ENCODE measurements around the gene WASF3.

Gene WASF3

DNA sequence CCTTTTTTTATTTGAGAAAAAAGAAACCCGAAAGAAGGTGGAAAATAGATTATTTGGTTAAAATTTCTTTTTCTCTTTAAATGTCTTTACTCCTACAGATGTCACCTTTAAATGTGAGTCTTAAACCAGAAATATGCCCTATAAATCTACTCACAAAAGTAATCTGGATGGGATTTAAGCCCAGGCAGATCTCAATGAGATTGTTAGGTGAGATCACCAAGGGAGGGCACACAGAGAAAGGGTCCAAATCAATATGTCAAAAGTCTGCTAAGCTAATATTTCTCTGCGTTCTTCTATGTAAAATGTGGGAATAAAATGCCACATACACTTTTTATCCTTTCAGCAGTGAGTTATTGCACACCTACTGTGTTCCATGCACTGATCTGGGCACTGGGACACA is 32.9 kb downstream of the WASF3 start:
- no peaks in the 10 kb centered on the region for H3K36me3 ChIP-seq (ENCODE audit: control insufficient read depth, insufficient read depth, low read length)
- TF ChIP-seq, protein P1, sequence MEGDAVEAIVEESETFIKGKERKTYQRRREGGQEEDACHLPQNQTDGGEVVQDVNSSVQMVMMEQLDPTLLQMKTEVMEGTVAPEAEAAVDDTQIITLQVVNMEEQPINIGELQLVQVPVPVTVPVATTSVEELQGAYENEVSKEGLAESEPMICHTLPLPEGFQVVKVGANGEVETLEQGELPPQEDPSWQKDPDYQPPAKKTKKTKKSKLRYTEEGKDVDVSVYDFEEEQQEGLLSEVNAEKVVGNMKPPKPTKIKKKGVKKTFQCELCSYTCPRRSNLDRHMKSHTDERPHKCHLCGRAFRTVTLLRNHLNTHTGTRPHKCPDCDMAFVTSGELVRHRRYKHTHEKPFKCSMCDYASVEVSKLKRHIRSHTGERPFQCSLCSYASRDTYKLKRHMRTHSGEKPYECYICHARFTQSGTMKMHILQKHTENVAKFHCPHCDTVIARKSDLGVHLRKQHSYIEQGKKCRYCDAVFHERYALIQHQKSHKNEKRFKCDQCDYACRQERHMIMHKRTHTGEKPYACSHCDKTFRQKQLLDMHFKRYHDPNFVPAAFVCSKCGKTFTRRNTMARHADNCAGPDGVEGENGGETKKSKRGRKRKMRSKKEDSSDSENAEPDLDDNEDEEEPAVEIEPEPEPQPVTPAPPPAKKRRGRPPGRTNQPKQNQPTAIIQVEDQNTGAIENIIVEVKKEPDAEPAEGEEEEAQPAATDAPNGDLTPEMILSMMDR (IDR thresholded peaks at IDR 0.05; ENCODE audit: insufficient read depth, low read length, poor library complexity, severe bottlenecking): no peak
- DNase-seq (ENCODE audit: extremely low read depth, insufficient read length): no peak
- peaks cover 1% of the 10 kb centered on the region; the same call in 1 of the 2 replicates for H3K27me3 ChIP-seq (replicated peaks; ENCODE audit: control insufficient read depth, insufficient read depth, low read length)
- H3K4me3 ChIP-seq (replicated peaks; ENCODE audit: low read depth, low read length): no peak overlapping the region

DNA sequence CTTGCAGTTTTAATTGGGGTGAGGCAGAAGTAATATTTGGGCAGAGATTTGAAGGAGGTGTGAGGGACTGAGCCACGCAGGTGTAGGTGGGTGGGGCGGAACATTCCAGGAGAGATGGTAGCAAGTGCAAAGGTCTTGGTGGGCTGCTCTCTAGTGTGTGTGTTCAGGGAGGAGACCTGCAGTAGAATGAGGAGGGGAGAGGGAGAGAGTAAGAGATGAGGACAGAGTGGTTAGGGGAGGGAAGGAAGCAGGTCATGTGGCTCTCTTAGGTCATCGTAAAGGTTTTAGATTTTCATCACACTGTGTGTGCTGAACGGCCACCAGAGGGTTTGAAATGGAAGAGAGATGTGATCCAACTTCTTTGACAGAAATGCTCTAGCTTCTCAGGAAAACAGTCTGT is 33.5 kb downstream of the WASF3 start:
- DNase-seq (ENCODE audit: extremely low read depth, insufficient read length): no peak
- H3K4me3 ChIP-seq (replicated peaks; ENCODE audit: low read depth, low read length): no peak overlapping the region
- H3K27me3 ChIP-seq (replicated peaks; ENCODE audit: control insufficient read depth, insufficient read depth, low read length): peaks cover 1% of the 10 kb centered on the region; the same call in 1 of the 2 replicates
- H3K36me3 ChIP-seq (ENCODE audit: control insufficient read depth, insufficient read depth, low read length): no peaks in the 10 kb centered on the region
- TF ChIP-seq, protein P1 (IDR thresholded peaks at IDR 0.05; ENCODE audit: insufficient read depth, low read length, poor library complexity, severe bottlenecking): no peak

DNA sequence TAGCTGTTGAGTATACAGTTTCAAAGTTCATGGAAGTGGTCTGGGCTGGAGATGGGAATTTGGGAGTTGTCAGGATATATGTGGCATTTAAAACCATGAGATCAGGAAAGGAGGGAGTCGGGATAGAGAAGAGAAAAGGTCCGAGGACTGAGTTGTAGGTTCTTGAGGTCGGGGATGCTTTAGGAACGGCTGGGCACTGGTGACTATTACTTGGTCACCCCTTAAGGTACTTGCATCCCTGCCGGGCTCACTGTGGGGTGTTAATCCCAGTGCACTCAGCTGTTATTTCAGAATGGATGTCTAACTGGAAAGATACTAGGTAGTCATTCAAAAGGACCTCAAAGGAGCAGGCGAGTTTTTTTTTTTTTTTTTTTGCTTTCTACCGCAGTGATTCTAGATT is 34.2 kb downstream of the WASF3 start:
- peaks cover 1% of the 10 kb centered on the region; the same call in 1 of the 2 replicates for H3K27me3 ChIP-seq (replicated peaks; ENCODE audit: control insufficient read depth, insufficient read depth, low read length)
- H3K36me3 ChIP-seq (ENCODE audit: control insufficient read depth, insufficient read depth, low read length): no peaks in the 10 kb centered on the region
- H3K4me3 ChIP-seq (replicated peaks; ENCODE audit: low read depth, low read length): no peak overlapping the region
- TF ChIP-seq, protein P1 (IDR thresholded peaks at IDR 0.05; ENCODE audit: insufficient read depth, low read length, poor library complexity, severe bottlenecking): no peak
- no peak for DNase-seq (ENCODE audit: extremely low read depth, insufficient read length)

DNA sequence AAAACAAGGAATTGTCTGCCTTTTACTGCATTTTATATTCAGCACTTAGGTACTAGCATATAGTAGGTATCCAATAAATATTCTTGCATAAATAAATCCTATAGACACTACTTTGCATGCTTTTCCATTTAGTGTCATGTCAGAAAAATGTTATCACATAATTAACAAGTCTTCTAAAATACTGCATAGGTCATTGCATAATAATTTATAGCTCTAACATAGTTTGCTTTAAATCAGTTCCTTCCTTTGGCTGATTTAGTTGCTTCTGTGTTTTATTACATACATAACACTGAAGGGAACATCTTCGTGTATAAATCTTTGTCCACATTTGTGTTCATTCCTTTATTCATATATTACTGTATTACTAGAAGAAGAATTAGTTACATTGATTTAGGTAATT is 36.2 kb downstream of the WASF3 start:
- H3K36me3 ChIP-seq (ENCODE audit: control insufficient read depth, insufficient read depth, low read length): no peaks in the 10 kb centered on the region
- H3K27me3 ChIP-seq (replicated peaks; ENCODE audit: control insufficient read depth, insufficient read depth, low read length): peaks cover 1% of the 10 kb centered on the region; the same call in 1 of the 2 replicates
- TF ChIP-seq, protein P1 (IDR thresholded peaks at IDR 0.05; ENCODE audit: insufficient read depth, low read length, poor library complexity, severe bottlenecking): no peak
- DNase-seq (ENCODE audit: extremely low read depth, insufficient read length): no peak
- H3K4me3 ChIP-seq (replicated peaks; ENCODE audit: low read depth, low read length): no peak overlapping the region

DNA sequence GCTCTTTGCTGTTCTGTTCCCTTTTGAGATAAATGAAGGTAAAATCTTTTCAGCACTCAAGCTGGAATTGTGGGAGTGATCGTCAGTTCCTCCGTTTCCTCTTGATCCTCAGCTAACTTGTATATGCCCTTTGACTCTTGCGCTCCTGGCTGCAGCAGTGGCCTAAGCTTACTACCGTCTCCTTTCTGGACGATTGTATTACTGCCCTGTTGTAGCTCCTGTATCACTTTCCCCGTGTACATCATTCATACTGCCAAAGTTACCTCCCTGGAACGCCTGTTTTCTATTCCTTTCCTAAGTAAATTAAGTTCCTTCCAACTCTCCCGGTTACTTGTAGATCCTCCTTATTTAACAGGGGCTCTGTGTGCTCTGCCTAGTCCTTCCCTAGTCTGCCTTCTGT is 36.9 kb downstream of the WASF3 start:
- Histone ChIP-seq H3K27me3 (replicated peaks; ENCODE audit: control insufficient read depth, insufficient read depth, low read length) (peaks cover 1% of the 10 kb centered on the region; the same call in 1 of the 2 replicates), H3K36me3 (ENCODE audit: control insufficient read depth, insufficient read depth, low read length) (no peaks in the 10 kb centered on the region), H3K4me3 (replicated peaks; ENCODE audit: low read depth, low read length) (no peak overlapping the region)
- TF ChIP-seq, protein P1 (IDR thresholded peaks at IDR 0.05; ENCODE audit: insufficient read depth, low read length, poor library complexity, severe bottlenecking): no peak
- DNase-seq (ENCODE audit: extremely low read depth, insufficient read length): no peak

DNA sequence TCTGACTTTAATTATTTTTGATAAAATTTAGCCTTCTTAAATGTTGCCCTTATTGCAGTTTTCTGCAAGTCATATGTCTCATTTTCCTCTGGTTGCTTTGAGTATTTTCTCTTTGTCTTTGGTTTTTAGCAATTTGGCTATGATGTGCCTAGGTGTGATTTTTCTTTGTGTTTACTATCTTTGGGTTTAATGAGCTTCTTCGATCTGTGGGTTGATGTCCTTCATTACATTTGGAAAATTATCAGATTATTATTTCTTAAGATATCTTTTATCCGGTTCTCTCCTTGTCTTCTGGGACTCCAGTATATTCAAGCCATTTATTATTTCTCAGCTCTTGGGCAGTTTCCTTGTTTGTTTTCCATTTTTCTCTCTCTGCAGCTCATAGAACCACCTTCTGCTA is 39.0 kb downstream of the WASF3 start:
- H3K36me3 ChIP-seq (ENCODE audit: control insufficient read depth, insufficient read depth, low read length): no peaks in the 10 kb centered on the region
- TF ChIP-seq, protein P1 (IDR thresholded peaks at IDR 0.05; ENCODE audit: insufficient read depth, low read length, poor library complexity, severe bottlenecking): no peak
- peaks cover 1% of the 10 kb centered on the region; the same call in 1 of the 2 replicates for H3K27me3 ChIP-seq (replicated peaks; ENCODE audit: control insufficient read depth, insufficient read depth, low read length)
- no peak for DNase-seq (ENCODE audit: extremely low read depth, insufficient read length)
- H3K4me3 ChIP-seq (replicated peaks; ENCODE audit: low read depth, low read length): no peak overlapping the region

Data from GM06990 (cell line).